ENCODE measurements around the gene PCSK1. TPM values are rescaled to one million over a fixed set of nuclear protein-coding genes. Genes with fewer than 3 reads are reported as not detected.

The PCSK1 gene
- polyA plus RNA-seq, 1 of the 3 experiments (the other 2 are of a cell fraction), result 0.08 TPM

DNA sequence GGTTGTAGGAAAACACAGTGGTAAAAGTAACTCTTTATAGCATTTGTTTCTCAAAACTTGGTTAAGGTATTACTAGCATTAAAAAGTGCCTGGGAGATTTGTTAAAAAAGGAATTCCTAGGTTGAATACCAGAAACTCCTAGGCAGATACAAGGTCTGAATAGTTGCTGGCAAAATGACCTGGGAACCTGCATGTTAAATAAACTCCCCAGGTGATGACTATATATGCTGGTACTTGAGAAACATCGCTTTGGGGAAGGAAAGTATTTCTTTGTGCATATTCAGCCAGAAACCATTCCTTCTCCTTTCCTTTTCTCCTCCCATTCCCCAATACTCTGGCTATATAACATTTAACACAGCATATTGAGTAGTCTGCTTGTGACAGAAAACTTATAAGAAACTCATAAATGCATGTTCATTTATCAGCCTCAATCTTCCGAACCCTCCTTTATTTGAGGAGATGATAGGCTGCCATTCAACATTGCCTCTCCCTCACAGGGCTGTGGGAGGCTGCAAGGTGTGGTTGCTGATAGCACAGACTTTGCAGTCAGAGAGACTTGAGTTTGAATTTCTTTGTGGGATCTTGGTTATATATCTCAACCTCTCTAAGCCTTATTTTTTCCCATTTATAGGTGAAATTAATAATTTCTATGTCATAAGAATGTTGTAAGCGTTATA is 28.7 kb downstream of the PCSK1 start:
- 56% methylated on average over 3 of the region's 3 CpGs for WGBS (ENCODE audit: low lambda C conversion rate)

DNA sequence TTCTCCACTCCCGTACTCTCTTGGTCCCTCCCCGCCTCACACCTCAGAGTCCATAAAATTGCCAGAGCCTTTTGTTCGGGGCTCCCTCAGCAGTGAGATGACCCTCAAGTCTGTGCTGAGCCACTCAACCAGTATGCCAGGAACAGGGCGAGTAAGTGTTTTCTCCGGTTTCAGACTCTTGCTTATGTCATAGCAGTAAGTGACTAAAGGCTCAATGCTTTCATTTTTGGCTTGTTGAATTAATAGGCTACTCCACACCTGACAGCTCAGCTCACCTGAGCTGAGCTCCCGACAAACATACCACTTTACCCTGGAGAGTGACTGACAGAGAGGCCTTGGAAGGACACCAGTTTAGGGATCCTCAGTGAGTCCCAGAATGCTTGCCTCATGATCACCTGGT is 30.5 kb downstream of the PCSK1 start:
- POLR2A ChIA-PET, result no interaction called here
- TF ChIP-seq CHD2 (IDR thresholded peaks at IDR 0.05; ENCODE audit: low read length, partially characterized antibody) (no peak), ELF1 (IDR thresholded peaks at IDR 0.05) (no peak), RXRA (IDR thresholded peaks at IDR 0.05; ENCODE audit: borderline replicate concordance, low read depth) (no peak), FOXJ3 (CRISPR knock-in tag; IDR thresholded peaks at IDR 0.05) (no peak), TCF12 (IDR thresholded peaks at IDR 0.05) (no peak), TAF1 (IDR thresholded peaks at IDR 0.05; ENCODE audit: borderline replicate concordance, low read depth, low read length) (no peak), RCOR1 (IDR thresholded peaks at IDR 0.05; ENCODE audit: low read length) (no peak), SIN3A (IDR thresholded peaks at IDR 0.05; ENCODE audit: borderline replicate concordance, low read depth, low read length) (no peak)
- TF ChIP-seq, protein P1, sequence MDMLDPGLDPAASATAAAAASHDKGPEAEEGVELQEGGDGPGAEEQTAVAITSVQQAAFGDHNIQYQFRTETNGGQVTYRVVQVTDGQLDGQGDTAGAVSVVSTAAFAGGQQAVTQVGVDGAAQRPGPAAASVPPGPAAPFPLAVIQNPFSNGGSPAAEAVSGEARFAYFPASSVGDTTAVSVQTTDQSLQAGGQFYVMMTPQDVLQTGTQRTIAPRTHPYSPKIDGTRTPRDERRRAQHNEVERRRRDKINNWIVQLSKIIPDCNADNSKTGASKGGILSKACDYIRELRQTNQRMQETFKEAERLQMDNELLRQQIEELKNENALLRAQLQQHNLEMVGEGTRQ (IDR thresholded peaks at IDR 0.05; ENCODE audit: borderline replicate concordance, low read depth, low read length), result no peak
- TF ChIP-seq, protein P2, sequence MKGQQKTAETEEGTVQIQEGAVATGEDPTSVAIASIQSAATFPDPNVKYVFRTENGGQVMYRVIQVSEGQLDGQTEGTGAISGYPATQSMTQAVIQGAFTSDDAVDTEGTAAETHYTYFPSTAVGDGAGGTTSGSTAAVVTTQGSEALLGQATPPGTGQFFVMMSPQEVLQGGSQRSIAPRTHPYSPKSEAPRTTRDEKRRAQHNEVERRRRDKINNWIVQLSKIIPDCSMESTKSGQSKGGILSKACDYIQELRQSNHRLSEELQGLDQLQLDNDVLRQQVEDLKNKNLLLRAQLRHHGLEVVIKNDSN (IDR thresholded peaks at IDR 0.05; ENCODE audit: borderline replicate concordance, low read depth), result no peak
- TF ChIP-seq, protein P3, sequence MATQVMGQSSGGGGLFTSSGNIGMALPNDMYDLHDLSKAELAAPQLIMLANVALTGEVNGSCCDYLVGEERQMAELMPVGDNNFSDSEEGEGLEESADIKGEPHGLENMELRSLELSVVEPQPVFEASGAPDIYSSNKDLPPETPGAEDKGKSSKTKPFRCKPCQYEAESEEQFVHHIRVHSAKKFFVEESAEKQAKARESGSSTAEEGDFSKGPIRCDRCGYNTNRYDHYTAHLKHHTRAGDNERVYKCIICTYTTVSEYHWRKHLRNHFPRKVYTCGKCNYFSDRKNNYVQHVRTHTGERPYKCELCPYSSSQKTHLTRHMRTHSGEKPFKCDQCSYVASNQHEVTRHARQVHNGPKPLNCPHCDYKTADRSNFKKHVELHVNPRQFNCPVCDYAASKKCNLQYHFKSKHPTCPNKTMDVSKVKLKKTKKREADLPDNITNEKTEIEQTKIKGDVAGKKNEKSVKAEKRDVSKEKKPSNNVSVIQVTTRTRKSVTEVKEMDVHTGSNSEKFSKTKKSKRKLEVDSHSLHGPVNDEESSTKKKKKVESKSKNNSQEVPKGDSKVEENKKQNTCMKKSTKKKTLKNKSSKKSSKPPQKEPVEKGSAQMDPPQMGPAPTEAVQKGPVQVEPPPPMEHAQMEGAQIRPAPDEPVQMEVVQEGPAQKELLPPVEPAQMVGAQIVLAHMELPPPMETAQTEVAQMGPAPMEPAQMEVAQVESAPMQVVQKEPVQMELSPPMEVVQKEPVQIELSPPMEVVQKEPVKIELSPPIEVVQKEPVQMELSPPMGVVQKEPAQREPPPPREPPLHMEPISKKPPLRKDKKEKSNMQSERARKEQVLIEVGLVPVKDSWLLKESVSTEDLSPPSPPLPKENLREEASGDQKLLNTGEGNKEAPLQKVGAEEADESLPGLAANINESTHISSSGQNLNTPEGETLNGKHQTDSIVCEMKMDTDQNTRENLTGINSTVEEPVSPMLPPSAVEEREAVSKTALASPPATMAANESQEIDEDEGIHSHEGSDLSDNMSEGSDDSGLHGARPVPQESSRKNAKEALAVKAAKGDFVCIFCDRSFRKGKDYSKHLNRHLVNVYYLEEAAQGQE (IDR thresholded peaks at IDR 0.05; ENCODE audit: low read depth, low read length), result no peak
- TF ChIP-seq, protein P4, sequence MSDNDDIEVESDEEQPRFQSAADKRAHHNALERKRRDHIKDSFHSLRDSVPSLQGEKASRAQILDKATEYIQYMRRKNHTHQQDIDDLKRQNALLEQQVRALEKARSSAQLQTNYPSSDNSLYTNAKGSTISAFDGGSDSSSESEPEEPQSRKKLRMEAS (IDR thresholded peaks at IDR 0.05; ENCODE audit: low read depth), result no peak
- TF ChIP-seq, protein P5, sequence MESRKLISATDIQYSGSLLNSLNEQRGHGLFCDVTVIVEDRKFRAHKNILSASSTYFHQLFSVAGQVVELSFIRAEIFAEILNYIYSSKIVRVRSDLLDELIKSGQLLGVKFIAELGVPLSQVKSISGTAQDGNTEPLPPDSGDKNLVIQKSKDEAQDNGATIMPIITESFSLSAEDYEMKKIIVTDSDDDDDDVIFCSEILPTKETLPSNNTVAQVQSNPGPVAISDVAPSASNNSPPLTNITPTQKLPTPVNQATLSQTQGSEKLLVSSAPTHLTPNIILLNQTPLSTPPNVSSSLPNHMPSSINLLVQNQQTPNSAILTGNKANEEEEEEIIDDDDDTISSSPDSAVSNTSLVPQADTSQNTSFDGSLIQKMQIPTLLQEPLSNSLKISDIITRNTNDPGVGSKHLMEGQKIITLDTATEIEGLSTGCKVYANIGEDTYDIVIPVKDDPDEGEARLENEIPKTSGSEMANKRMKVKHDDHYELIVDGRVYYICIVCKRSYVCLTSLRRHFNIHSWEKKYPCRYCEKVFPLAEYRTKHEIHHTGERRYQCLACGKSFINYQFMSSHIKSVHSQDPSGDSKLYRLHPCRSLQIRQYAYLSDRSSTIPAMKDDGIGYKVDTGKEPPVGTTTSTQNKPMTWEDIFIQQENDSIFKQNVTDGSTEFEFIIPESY (IDR thresholded peaks at IDR 0.05; ENCODE audit: borderline replicate concordance, low read depth), result no peak

More for the DNA sequence above, 28.7 kb downstream of the PCSK1 start:
- Histone ChIP-seq H3K9me2 (no peaks in the 10 kb centered on the region), H4K20me1 (ENCODE audit: insufficient read depth) (no peaks in the 10 kb centered on the region), H3K79me2 (ENCODE audit: insufficient read depth) (no peaks in the 10 kb centered on the region), H3K9me3 (no peaks in the 10 kb centered on the region), H3K27me3 (ENCODE audit: insufficient read depth) (no peaks in the 10 kb centered on the region), H3K27ac (ENCODE audit: low read depth in 2 of 2, low read length in 1 of 2) (no peak overlapping the region), H2AFZ (ENCODE audit: low read depth) (no peak overlapping the region), H3K4me3 (ENCODE audit: low read depth in 2 of 2, low read length in 1 of 2) (no peak overlapping the region), H3K36me3 (replicated peaks in 1 of 2; ENCODE audit: control insufficient read depth in 1 of 2, insufficient read depth in 2 of 2, low read length in 1 of 2) (no peaks in the 10 kb centered on the region), H3K4me2 (no peak overlapping the region), H3K9ac (no peak overlapping the region), H3K4me1 (ENCODE audit: control insufficient read depth in 1 of 2, insufficient read depth in 2 of 2, low read depth in 1 of 2, low read length in 1 of 2) (no peaks in the 10 kb centered on the region), H3F3A (replicated peaks; ENCODE audit: insufficient read depth) (no peaks in the 10 kb centered on the region)
- ChIA-PET POLR2A (no interaction called here), CTCF (no interaction called here)
- TF ChIP-seq, protein P2 (IDR thresholded peaks at IDR 0.05; ENCODE audit: borderline replicate concordance, low read depth), result no peak
- TF ChIP-seq, protein P1 (IDR thresholded peaks at IDR 0.05; ENCODE audit: borderline replicate concordance, low read depth, low read length), result no peak
- DNase-seq, result no peak

More for the DNA sequence above, 30.5 kb downstream of the PCSK1 start:
- no peak overlapping the region for H3K4me2 ChIP-seq
- H3K27ac ChIP-seq (ENCODE audit: low read depth in 2 of 2, low read length in 1 of 2), result no peak overlapping the region
- H3K9me2 ChIP-seq, result no peaks in the 10 kb centered on the region
- H3K27me3 ChIP-seq (ENCODE audit: insufficient read depth), result no peaks in the 10 kb centered on the region
- H3K9me3 ChIP-seq, result no peaks in the 10 kb centered on the region
- no peaks in the 10 kb centered on the region for H3K36me3 ChIP-seq (replicated peaks in 1 of 2; ENCODE audit: control insufficient read depth in 1 of 2, insufficient read depth in 2 of 2, low read length in 1 of 2)
- H2AFZ ChIP-seq (ENCODE audit: low read depth), result no peak overlapping the region
- no peaks in the 10 kb centered on the region for H3F3A ChIP-seq (replicated peaks; ENCODE audit: insufficient read depth)
- no peaks in the 10 kb centered on the region for H4K20me1 ChIP-seq (ENCODE audit: insufficient read depth)
- no peak overlapping the region for H3K4me3 ChIP-seq (ENCODE audit: low read depth in 2 of 2, low read length in 1 of 2)
- H3K9ac ChIP-seq, result no peak overlapping the region
- CTCF ChIA-PET, result no interaction called here
- no peaks in the 10 kb centered on the region for H3K4me1 ChIP-seq (ENCODE audit: control insufficient read depth in 1 of 2, insufficient read depth in 2 of 2, low read depth in 1 of 2, low read length in 1 of 2)
- WGBS (ENCODE audit: low lambda C conversion rate), result 73% methylated on average over 5 of the region's 6 CpGs
- no peak for DNase-seq
- H3K79me2 ChIP-seq (ENCODE audit: insufficient read depth), result no peaks in the 10 kb centered on the region
